Measurements from ENCODE around the gene ARRDC3.
"Not testable (repeated sequence)": the region's sequence is repeated elsewhere in the genome, so short reads cannot be mapped to it uniquely, and the experiment has no call there.

Gene ARRDC3

DNA sequence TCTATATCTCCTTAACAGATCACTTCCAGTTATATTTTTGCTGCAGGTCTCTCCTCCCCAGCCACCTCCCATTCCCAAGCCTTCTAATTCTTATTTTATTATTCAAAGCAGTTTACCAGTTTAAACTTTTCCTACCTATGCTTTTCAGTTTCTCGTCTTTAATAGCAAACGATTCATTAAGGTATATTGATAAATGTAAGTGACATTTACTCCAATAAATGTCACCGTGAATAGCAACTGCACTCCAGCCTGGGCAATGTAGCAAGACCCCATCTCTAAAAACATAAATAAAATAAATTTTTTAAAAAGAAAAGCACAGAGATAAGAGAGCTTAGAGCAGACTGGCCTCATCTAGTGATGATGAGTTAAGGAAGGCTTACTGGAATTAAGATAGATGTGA lies 42.6 kb downstream of the ARRDC3 start:
- in situ Hi-C loops (cut with MboI; ENCODE audit: low sequenced_read_pairs, unreplicated experiment), result no loop called here
- DNase-seq (ENCODE audit: low spot score), result no peak
- TF ChIP-seq CTCF (IDR thresholded peaks at IDR 0.05; ENCODE audit: borderline replicate concordance, control extremely low read depth, extremely low read depth, insufficient read depth, missing control alignments), result no peak

- TF ChIP-seq CTCF (IDR thresholded peaks at IDR 0.05; ENCODE audit: borderline replicate concordance, control extremely low read depth, extremely low read depth, insufficient read depth, missing control alignments), result no peak
- DNase-seq (ENCODE audit: low spot score), result no peak
- in situ Hi-C loops (cut with MboI; ENCODE audit: low sequenced_read_pairs, unreplicated experiment), result no loop called here
Measured at GRCh38 chr5:91339063-91339705, 43.9 kb downstream of the ARRDC3 start.

DNA sequence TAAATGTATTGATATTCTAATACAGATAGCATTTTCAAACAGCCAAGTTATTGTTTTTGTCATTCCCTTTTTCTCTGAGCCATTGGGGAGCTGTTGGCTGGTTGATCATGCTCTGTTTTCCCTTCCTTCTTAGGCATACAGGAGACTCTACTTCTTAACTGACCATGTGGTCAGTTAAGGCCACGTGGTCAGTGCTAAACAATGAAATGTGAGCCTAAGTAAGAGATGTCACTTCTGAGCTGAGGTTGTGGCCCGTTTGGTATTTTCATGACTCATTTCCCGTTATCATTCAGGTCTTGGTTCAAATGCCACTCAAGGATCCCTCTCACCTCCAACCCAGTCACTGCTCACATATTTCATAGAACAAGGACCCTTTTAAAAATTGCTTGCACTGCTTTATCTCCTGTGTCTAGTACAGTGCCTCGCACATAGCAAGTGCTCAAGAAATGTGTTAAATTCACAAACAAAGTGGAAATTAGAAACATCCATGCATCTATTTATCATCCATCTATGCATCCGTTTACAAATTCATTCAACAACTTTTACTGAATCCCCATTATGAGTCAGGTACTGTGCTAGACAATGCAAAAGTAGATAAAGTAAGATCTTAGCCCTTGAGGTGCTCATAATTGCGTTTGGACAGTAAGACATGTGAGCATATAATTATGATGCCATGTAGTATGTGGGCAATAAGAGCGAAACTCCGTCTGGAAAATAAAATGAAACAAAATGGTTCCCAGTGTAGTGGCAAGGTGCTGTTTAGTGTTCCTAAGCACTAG lies 50.7 kb downstream of the ARRDC3 start:
- in situ Hi-C loops (cut with MboI; ENCODE audit: low sequenced_read_pairs, unreplicated experiment), result no loop called here
- no peak for DNase-seq (ENCODE audit: low spot score)
- no peak for TF ChIP-seq CTCF (IDR thresholded peaks at IDR 0.05; ENCODE audit: borderline replicate concordance, control extremely low read depth, extremely low read depth, insufficient read depth, missing control alignments)

GRCh38 chr5:91331705-91332104 lies 51.4 kb downstream of the ARRDC3 start:
- in situ Hi-C loops (cut with MboI; ENCODE audit: low sequenced_read_pairs, unreplicated experiment), result no loop called here
- TF ChIP-seq CTCF (IDR thresholded peaks at IDR 0.05; ENCODE audit: borderline replicate concordance, control extremely low read depth, extremely low read depth, insufficient read depth, missing control alignments), result no peak
- DNase-seq (ENCODE audit: low spot score), result no peak

DNA sequence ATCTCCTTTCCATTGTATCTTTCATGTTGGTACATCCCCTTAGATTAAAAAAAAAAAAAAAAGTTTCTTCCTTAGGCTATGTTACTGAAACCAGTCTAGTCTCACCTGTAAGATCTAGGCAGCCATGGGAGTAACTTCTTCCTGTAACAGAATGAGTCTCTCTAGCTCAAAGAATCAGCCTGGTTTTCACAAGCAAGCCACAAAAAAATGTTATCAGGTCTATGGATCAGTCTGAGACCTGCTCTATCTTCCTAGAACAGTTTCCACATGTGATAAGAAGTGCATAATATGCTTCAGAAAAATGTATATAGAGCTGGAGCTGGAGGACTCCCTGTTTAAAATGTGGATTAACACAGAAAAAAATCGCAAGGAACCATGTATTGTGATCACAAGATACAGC lies 53.8 kb downstream of the ARRDC3 start:
- in situ Hi-C loops (cut with MboI; ENCODE audit: low sequenced_read_pairs, unreplicated experiment), result no loop called here
- no peak for DNase-seq (ENCODE audit: low spot score)

DNA sequence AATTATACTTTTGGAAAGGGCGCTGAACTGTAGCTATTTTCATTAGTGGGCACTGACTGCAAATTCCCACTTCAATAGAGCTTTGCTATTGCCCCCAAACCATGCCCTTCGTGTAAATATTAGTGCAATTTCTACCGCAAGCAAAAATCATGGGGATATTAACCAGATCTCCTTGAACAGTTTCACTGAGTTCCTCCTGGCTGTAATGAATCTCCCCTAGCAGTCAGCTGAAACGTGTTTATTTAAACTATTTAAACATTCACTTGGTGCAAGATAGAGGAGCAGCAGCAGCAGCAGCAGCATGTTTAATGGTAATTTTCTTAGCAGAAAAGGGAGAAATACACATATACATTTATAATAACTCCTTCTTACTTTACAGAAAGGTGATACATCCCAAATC lies 54.4 kb downstream of the ARRDC3 start:
- DNase-seq (ENCODE audit: low spot score), result no peak
- no peak for TF ChIP-seq CTCF (IDR thresholded peaks at IDR 0.05; ENCODE audit: borderline replicate concordance, control extremely low read depth, extremely low read depth, insufficient read depth, missing control alignments)
- in situ Hi-C loops (cut with MboI; ENCODE audit: low sequenced_read_pairs, unreplicated experiment), result no loop called here

More for the DNA sequence above, 53.8 kb downstream of the ARRDC3 start:
- no peak for TF ChIP-seq CTCF (IDR thresholded peaks at IDR 0.05; ENCODE audit: borderline replicate concordance, control extremely low read depth, extremely low read depth, insufficient read depth, missing control alignments)

- in situ Hi-C loops (cut with MboI; ENCODE audit: low sequenced_read_pairs, unreplicated experiment); DNase-seq (ENCODE audit: low spot score): not testable (repeated sequence)
Measured at GRCh38 chr5:91322981-91323380, 60.1 kb downstream of the ARRDC3 start.
